Measurements from ENCODE around the gene ZNF516.

The ZNF516 gene

GRCh38 chr18:76359909-76360308 lies 135.1 kb downstream of the ZNF516 start:
- no peak for DNase-seq

GRCh38 chr18:76358774-76359173 lies 136.3 kb downstream of the ZNF516 start:
- DNase-seq: no peak

GRCh38 chr18:76357585-76358260 lies 137.3 kb downstream of the ZNF516 start:
- DNase-seq: no peak

- no peak for DNase-seq
These were observed 137.9 kb downstream of the ZNF516 start for GRCh38 chr18:76357174-76357573.

DNA sequence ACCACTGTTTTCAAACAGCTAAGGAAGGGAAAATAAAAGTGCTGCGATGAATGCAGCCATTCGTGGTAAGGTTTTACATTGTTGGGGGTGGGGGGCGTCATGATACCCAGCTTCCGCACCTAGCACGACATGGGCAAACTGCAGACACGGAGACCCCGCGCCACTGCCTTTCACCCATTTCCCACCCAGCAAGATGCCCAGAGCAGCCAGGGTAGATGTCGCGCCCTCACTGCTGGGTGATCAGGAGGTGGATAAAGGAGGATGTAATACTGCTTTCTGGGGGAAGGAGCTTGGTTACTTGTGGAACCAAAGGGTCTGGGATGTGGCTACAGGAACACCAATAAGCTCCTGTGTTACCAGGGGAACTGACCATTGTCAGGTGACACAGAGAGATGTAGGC lies 138.4 kb downstream of the ZNF516 start:
- no peak for DNase-seq

DNA sequence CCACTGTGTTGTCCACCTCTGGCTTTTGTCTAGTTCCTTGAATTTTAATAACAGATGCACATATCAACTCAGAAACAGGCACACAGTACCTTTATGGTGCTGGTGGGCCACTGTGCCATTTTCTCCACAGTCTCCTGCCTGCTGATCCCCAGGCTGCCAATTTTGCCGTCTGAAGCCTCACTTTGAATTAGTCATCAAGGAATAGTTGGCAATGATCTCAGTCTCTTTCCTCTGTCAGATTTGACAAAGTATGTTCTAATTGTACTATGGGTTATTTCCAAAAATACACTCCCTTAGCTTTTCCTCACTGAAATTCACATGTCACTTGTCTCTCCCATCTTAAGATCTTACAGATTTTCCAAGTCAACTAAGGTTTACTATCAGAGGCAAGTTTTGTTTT lies 140.7 kb downstream of the ZNF516 start:
- DNase-seq: no peak

DNA sequence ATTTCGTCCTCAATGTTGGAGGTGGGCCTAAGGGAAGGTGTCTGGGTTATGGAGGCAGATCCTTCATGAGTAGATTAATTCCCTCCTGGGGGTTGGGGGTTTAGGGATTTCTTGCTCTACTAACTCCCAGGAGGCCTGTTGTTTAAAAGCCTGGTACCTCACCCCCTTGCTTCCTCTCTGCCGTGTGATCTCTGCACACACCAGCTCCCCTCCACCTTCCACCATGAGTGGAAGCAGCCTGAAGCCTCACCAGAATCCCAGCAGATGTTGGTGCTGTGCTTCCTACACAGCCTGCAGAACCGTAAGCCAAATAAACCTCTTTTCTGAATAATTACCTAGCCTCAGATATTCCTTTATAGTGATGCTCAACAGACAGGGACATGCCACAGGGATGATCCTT lies 141.5 kb downstream of the ZNF516 start:
- DNase-seq: no peak

- DNase-seq: no peak
These were observed 142.0 kb downstream of the ZNF516 start for GRCh38 chr18:76353046-76353445.

GRCh38 chr18:76351961-76352581 lies 143.0 kb downstream of the ZNF516 start:
- DNase-seq: peak; percentile 21

DNA sequence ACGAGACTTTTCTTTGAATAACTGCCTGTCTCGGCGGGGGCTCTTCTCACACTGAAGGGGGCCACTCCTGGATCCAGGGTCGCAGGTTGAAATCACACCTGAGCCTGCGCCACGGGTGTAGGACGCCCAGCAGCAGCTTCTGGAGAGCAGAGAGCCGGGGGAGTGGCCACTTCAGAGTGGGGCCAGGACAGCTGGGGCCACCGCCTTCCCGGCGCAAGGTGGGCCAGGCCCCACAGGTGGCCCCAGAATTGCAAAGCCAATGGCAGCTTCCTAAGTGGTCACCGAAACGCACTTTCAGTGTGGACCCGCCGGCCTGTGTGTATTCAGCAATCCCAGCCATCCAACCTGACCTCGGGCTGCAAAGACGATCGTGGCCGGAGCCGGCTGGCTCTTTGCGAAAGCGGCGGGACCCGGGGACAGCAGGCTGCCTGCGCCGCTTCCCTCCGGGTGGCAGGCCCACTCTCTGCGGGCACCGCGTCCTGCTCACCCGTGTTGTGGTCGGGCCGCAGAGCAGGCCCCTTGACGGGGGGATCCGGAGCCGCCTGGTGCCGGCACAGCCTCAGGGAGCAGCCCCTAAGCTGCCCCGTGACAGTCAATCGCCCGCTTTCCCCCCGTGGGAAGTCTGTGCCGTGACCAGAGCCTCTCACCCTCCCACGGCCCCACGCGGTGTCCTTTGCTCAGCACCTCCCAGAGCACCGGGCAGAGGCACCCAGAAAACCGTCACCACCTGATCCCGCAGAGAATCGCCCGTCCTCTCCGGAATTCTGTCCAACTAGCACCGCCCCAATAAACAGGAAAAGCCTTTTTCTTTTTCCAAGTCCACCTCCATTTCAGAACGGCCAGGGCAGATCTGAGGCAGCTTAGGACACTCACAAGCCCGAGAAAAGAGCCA lies 144.7 kb downstream of the ZNF516 start:
- DNase-seq: no peak

- DNase-seq: peak; percentile 31
These were observed 145.9 kb downstream of the ZNF516 start for GRCh38 chr18:76349067-76349715.

DNA sequence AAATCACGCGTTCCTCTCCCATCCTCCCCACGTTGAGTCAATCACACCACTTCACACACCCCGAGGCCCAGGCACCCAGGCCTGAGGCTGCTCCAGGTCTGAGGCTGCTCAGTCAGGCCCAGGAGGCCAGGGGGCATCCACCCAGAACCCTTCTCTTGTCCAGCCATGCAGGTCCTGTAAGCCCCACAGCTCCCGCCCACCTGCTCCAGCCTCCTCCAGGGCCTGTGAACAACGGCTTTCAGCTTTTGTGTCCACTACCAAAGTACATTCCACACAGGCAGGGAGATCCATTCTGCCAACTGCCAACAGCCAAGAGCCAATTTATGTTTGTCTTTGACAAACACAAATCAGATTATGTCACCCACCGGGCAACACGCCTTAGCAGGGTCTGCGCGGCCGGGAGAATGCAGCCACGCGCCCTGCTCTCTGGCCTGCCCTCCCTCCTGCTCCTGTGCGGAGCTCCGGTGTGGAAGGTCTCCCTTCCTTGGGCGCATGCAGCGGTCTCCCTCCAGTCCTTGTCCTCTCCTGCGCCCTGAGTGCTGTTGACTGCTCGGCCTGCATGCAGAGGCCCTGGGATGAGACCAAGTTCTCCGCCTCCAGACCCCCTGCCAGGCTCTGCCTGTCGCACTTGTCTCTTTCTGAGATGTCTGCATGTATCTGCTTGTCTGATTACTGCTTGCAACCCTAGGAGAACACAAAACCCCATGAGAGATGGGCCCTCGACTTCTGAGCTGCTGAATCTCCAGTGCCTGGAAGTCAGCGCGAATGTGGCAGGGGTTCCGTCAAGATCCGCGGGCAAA lies 146.6 kb downstream of the ZNF516 start:
- no peak for DNase-seq

DNA sequence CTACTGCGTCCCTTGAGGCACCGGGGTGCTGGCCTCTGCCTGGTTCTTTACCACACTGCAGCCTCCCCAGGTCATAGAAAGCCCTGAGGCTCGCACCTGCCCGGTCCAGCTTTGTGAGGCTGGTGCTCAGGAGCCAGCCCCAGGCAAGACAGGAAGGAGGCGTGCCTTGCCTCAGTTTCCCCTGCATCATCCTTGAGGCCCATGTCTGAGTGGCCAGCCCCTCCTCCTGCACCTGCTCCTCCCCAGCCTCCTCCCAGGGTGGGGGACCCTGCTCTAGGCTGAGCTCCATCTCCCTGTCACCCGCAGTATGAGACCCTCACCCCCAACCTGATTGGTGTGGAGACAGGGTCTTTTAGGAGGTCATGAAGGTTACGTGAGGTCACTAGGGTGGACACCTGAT lies 147.7 kb downstream of the ZNF516 start:
- no peak for DNase-seq

DNA sequence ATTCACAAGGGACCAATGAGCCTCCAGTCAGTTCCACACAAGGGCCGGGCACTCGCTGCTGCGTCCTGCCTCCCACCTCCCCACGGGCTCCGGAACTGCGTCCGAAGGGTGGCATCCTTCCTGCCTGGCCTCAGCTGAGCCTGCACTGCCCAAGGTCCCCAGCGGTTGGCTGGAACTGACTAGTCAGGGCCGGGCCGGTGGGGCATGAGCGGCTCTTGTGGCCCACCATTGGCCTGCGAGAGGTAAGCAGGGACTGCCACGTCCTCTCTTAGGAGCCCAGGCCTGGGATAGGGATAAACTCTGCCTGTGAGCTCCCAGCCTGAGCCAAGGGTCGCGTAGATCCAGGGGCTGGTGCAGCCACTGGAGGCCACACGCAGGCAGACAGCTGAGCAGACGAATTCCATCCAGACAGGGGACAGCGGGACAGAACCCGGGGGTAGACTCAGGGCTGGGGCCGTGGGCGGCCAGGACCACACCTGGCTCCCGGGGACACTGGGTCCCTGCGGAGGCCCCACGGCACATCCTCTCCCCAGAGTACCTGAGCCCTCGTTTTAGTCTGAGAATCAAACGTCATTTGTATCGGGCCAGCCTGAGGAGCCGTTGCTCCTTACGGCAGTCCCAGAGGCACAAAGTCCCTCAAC lies 148.4 kb downstream of the ZNF516 start:
- no peak for DNase-seq

GRCh38 chr18:76345901-76346300 lies 149.1 kb downstream of the ZNF516 start:
- no peak for DNase-seq

- DNase-seq: no peak
These were observed 151.0 kb downstream of the ZNF516 start for GRCh38 chr18:76343938-76344569.

GRCh38 chr18:76340410-76340809 lies 154.6 kb downstream of the ZNF516 start:
- no peak for DNase-seq

- no peak for DNase-seq
These were observed 155.8 kb downstream of the ZNF516 start for GRCh38 chr18:76339246-76339620.

- DNase-seq: no peak
These were observed 156.3 kb downstream of the ZNF516 start for GRCh38 chr18:76338619-76339245.

DNA sequence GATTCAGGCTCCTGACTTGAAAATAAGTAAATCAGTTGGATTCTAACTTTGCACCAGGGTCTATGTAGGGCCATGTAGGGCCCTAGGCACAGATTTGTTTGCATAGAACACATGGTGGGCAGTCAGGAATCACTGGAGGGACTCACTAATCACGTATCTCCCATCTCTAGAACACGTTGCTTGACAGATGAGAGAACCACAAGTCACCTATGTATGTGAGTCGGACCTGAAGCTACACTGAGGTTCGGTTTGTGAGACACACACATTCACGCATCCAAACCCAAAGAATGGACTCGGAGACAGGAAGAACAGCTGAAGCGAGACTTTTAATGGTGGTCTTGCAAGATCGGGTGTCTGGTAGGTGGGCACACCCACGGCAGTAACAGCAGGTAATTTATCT lies 157.0 kb downstream of the ZNF516 start:
- DNase-seq: no peak
